HepG2 (cell line): Measurements from ENCODE around the gene CAMTA1. TPM values are rescaled to one million over a fixed set of nuclear protein-coding genes. Genes with fewer than 3 reads are reported as not detected.
A peak's percentile ranks its signal among the peaks of the same experiment; 100 is the strongest.

Source experiments
- ATAC-seq: fragments of 200-7000 bp; cut with Tn5 transposase; 3 replicates; pipeline ENCODE4 v1.9.1; 2020; ENCODE audit warnings: mild to moderate bottlenecking, moderate library complexity
- BruUV-seq: library from RNA; stranded (reverse); fragments of 400-500 nt; replicated peaks from 2 replicates; lab custom pipeline; 2021; lab: Mats Ljungman, UMichigan
- CTCF ChIA-PET: fragments of 300-600 bp; formaldehyde crosslinking; extraction: SDS; loops from one replicate; lab custom pipeline; 2021; ENCODE audit warnings: low total read pairs, inconsistent platforms, low intra/inter-chr PET ratio; lab: Yijun Ruan, JAX
- POLR2A ChIA-PET: fragments of 350-600 bp; sonication (Branson Sonifier 250); formaldehyde crosslinking; loops from one replicate; lab custom pipeline; 2020; ENCODE audit warnings: antibody characterized with exemption, inconsistent platforms; lab: Yijun Ruan, JAX
- DNase-seq: peaks from one replicate; pipeline ENCODE4 v3.0.0-alpha.2; 2015; ENCODE audit warnings: low spot score
- FAIRE-seq: peaks from 3 replicates; lab custom pipeline; 2011; peaks lifted over from hg19 to GRCh38; lab: Jason Lieb, UNC
- H2AFZ ChIP-seq: one replicate; pipeline ENCODE4 v1.6.1; 2011; ENCODE audit warnings: low read length, inconsistent platforms
- H3K27ac ChIP-seq: fragments of 300-600 bp; 3 replicates; pipeline ENCODE4 v1.8.0; 2011; ENCODE audit warnings: mixed run types, mild to moderate bottlenecking, mixed read lengths, low read length, inconsistent platforms; ENCODE audit not compliant: insufficient read depth; ENCODE audit errors: extremely low read length
- H3K27me3 ChIP-seq, 2 experiments: fragments of 200-600 bp in 1 of 2; 2 replicates in 1 of 2; 3 replicates in 1 of 2; pipeline versions ENCODE4 v1.6.0 to v1.8.0; 2011; ENCODE audit warnings: low read length in 2 of 2, mild to moderate bottlenecking in 2 of 2, moderate library complexity in 2 of 2, inconsistent platforms in 1 of 2; ENCODE audit not compliant: insufficient read depth in 2 of 2, control insufficient read depth in 1 of 2
- H3K36me3 ChIP-seq, 2 experiments: fragments of 200-600 bp in 1 of 2; replicated peaks in 1 of 2; 2 replicates in 1 of 2; 3 replicates in 1 of 2; pipeline versions ENCODE4 v1.5.1 to v1.8.0; 2011; ENCODE audit warnings: low read length in 2 of 2, inconsistent platforms in 1 of 2; ENCODE audit not compliant: insufficient read depth in 2 of 2, control insufficient read depth in 1 of 2
- H3K4me1 ChIP-seq: 2 replicates; pipeline ENCODE4 v1.5.1; 2012; ENCODE audit warnings: low read length, inconsistent platforms; ENCODE audit not compliant: insufficient read depth
- H3K4me2 ChIP-seq: 2 replicates; pipeline ENCODE4 v1.6.0; 2011; ENCODE audit warnings: low read depth, low read length, inconsistent platforms
- H3K4me3 ChIP-seq, 3 experiments: fragments of 200-600 bp in 1 of 3; sonication (generic), shearing (Covaris generic) in 1 of 3; replicated peaks in 1 of 3; 2 replicates each; pipeline ENCODE4 v1.5.1; 2011 to 2016; ENCODE audit warnings: low read length in 3 of 3, inconsistent platforms in 2 of 3, low read depth in 2 of 3, mild to moderate bottlenecking in 2 of 3, control low read depth in 1 of 3, mixed read lengths in 1 of 3; ENCODE audit not compliant: insufficient read depth in 1 of 3
- H3K79me2 ChIP-seq: one replicate; pipeline ENCODE4 v1.6.1; 2011; ENCODE audit warnings: low read length, inconsistent platforms; ENCODE audit not compliant: insufficient read depth
- H3K9ac ChIP-seq: 2 replicates; pipeline ENCODE4 v1.6.0; 2011; ENCODE audit warnings: mild to moderate bottlenecking, low read depth, low read length, inconsistent platforms; ENCODE audit not compliant: insufficient read depth
- H3K9me3 ChIP-seq: 2 replicates; pipeline ENCODE4 v1.5.1; 2012; ENCODE audit warnings: mild to moderate bottlenecking, low read length
- H4K20me1 ChIP-seq: 2 replicates; pipeline ENCODE4 v1.6.0; 2011; ENCODE audit warnings: inconsistent platforms, mild to moderate bottlenecking, low read length, moderate library complexity; ENCODE audit not compliant: insufficient read depth
- BORCS8-MEF2B ChIP-seq: sonication (generic); formaldehyde crosslinking; IDR thresholded peaks from 2 replicates; pipeline ENCODE4 v1.8.0; 2022; ENCODE audit warnings: mild to moderate bottlenecking, missing genetic modification reagents
- CEBPG ChIP-seq: IDR thresholded peaks from 2 replicates; pipeline ENCODE4 v1.6.1; 2016
- CREBL2 ChIP-seq: sonication (generic); formaldehyde crosslinking; IDR thresholded peaks from 2 replicates; pipeline ENCODE4 v1.8.1; 2023; ENCODE audit warnings: missing genetic modification reagents, mild to moderate bottlenecking, borderline replicate concordance
- FOXO1 ChIP-seq: sonication (generic); formaldehyde crosslinking; IDR thresholded peaks from 2 replicates; pipeline ENCODE4 v1.4.0; 2020; ENCODE audit warnings: missing genetic modification reagents
- HDAC2 ChIP-seq: sonication (generic); formaldehyde crosslinking; IDR thresholded peaks from 2 replicates; pipeline ENCODE4 v1.4.0; 2020; ENCODE audit warnings: missing genetic modification reagents
- HHEX ChIP-seq: IDR thresholded peaks from 2 replicates; pipeline ENCODE4 v1.6.1; 2016; ENCODE audit warnings: control low read depth
- HNF4G ChIP-seq, 2 experiments: sonication (generic) in 1 of 2; formaldehyde crosslinking in 1 of 2; IDR thresholded peaks; 2 replicates each; pipeline versions ENCODE4 v1.4.0 to v1.6.1; 2011 to 2020; ENCODE audit warnings: borderline replicate concordance in 2 of 2, low read depth in 2 of 2, mild to moderate bottlenecking in 2 of 2, low read length in 1 of 2, missing genetic modification reagents in 1 of 2, moderate library complexity in 1 of 2
- MATR3 ChIP-seq: sonication (generic); formaldehyde crosslinking; IDR thresholded peaks from 2 replicates; pipeline ENCODE4 v1.4.0; 2020; ENCODE audit warnings: missing genetic modification reagents
- PPARG ChIP-seq: conservative IDR thresholded peaks from 2 replicates; pipeline ENCODE4 v1.6.1; 2016; ENCODE audit warnings: missing biosample characterization, missing genetic modification reagents
- SNAPC2 ChIP-seq: sonication (generic); formaldehyde crosslinking; IDR thresholded peaks from 2 replicates; pipeline ENCODE4 v1.8.1; 2022; ENCODE audit warnings: mild to moderate bottlenecking, missing genetic modification reagents
- SP5 ChIP-seq: IDR thresholded peaks from 2 replicates; pipeline ENCODE4 v1.6.1; 2016; ENCODE audit warnings: low read depth, borderline replicate concordance
- TGIF2 ChIP-seq: IDR thresholded peaks from 2 replicates; pipeline ENCODE4 v1.6.1; 2016; ENCODE audit warnings: control low read depth, missing compliant biosample characterization
- ZNF609 ChIP-seq: sonication (generic); formaldehyde crosslinking; IDR thresholded peaks from 2 replicates; pipeline ENCODE4 v1.4.0; 2020; ENCODE audit warnings: mild to moderate bottlenecking, missing genetic modification reagents, borderline replicate concordance
- ZNF7 ChIP-seq: IDR thresholded peaks from 2 replicates; pipeline ENCODE4 v1.6.1; 2016; ENCODE audit warnings: missing biosample characterization, missing genetic modification reagents
- WGBS: methylation state at CpG from one replicate; pipeline ENCODE4 v1.1.6; 2017; ENCODE audit warnings: low lambda C conversion rate; 5-methylcytosine and 5-hydroxymethylcytosine counted together
- in situ Hi-C: cut with HindIII; loops from 2 replicates; pipeline ENCODE4 v1.10.0; 2017; ENCODE audit warnings: low pct_unique_long_range_greater_than_20kb; ENCODE audit not compliant: extremely low pct_ligation_motif_present
- intact Hi-C: fragments of 100-400 bp; cut with micrococcal nuclease; formaldehyde crosslinking; loops from one replicate; pipeline ENCODE4 v1.10.0; 2022; ENCODE audit not compliant: unreplicated experiment
- polyA plus RNA-seq, 8 experiments: library from polyadenylated mRNA; depleted of rRNA in 3 of 8; stranded (reverse) in 7 of 8; unstranded in 1 of 8; fragments of >200 nt; fragmentation: Illumina TruSeq in 4 of 8; extraction: Trizol in 4 of 8; gene quantifications; 2 replicates each; pipeline versions ENCODE4 v1.2.1 to v1.2.3, GENCODE V29; 2011 to 2016; ENCODE audit warnings: low read depth in 4 of 8, missing spikeins in 1 of 8, mixed read lengths in 1 of 8; ENCODE audit not compliant: insufficient read depth in 1 of 8
- total RNA-seq, 5 experiments: library from RNA; depleted of rRNA; stranded (reverse); fragments of >200 nt; fragmentation: Illumina TruSeq; extraction: Trizol; gene quantifications; 2 replicates each; pipeline ENCODE4 v1.2.3, GENCODE V29; 2016; ENCODE audit warnings: low read depth in 1 of 5
- TF ChIP-seq, protein P1 (sequence below): sonication (generic); formaldehyde crosslinking; IDR thresholded peaks from 2 replicates; pipeline ENCODE4 v1.9.0; 2022; ENCODE audit warnings: low read depth, missing genetic modification reagents
- TF ChIP-seq, protein P2 (sequence below): sonication (generic); formaldehyde crosslinking; IDR thresholded peaks from 2 replicates; pipeline ENCODE4 v1.9.0; 2021; ENCODE audit warnings: missing genetic modification reagents, mild to moderate bottlenecking, borderline replicate concordance

Gene CAMTA1
- total and polyA plus RNA-seq, 2 of the 13 experiments (the other 11 are each of a cell fraction or from before 2014, with no cell fraction given) = 25.0 to 36.4 TPM

DNA sequence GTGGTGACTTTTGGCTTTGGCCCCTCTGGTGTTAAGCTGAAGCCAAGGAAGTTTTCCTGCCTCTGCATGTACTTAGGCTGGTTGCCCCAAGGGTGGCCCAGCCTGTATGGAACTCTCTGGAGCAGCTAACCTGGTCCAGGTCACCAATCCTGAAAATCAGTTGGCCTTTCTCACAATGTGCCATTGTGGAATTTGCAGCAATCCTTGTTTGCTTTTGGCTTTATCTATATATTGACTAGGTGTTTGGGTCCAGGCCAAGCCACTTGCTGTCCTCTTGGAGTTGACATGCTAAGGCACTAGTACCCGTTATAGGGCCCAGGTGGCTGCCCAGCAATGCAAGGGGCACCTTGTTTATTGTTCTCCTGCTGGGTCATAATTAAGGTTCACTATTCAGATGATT, 124.6 kb downstream of the CAMTA1 start:
- ChIA-PET CTCF (no interaction called here), POLR2A (no interaction called here)
- peak overlapping the region; percentile 9 for H3K27ac ChIP-seq
- no peak overlapping the region for H3K9ac ChIP-seq
- BruUV-seq = no TSS peak
- H3K4me2 ChIP-seq = peak overlapping the region; percentile 30
- peaks cover 0 to 35% of the 10 kb centered on the region in 2 experiments; a peak in 3 of 5 replicates for H3K27me3 ChIP-seq
- no peaks in the 10 kb centered on the region for H3K79me2 ChIP-seq
- WGBS = no CpG with 5 or more reads among the region's 1 CpG
- no peak overlapping the region for H2AFZ ChIP-seq
- no peaks in the 10 kb centered on the region for H3K9me3 ChIP-seq
- FAIRE-seq (peak; percentile 89), DNase-seq (peak; percentile 83), ATAC-seq (peak; percentile 75)
- intact Hi-C loops (no loop called here), in situ Hi-C loops (no loop called here)
- H3K4me1 ChIP-seq = peaks cover 39% of the 10 kb centered on the region
- H3K4me3 ChIP-seq = no peak overlapping the region
- no peaks in the 10 kb centered on the region for H4K20me1 ChIP-seq
- no peaks in the 10 kb centered on the region for H3K36me3 ChIP-seq
- no peak for TF ChIP-seq TGIF2 (CRISPR knock-in tag)
- TF ChIP-seq BORCS8-MEF2B = no peak
- TF ChIP-seq HNF4G (IDR thresholded peaks at IDR 0.05; ENCODE audit: borderline replicate concordance, low read depth, low read length) = 0 out of 2 replicates have a peak, but pooled peaks have one; percentile 26
- TF ChIP-seq HNF4G (CRISPR knock-in tag; IDR thresholded peaks at IDR 0.05; ENCODE audit: borderline replicate concordance, low read depth) = no peak
- TF ChIP-seq, protein P1, sequence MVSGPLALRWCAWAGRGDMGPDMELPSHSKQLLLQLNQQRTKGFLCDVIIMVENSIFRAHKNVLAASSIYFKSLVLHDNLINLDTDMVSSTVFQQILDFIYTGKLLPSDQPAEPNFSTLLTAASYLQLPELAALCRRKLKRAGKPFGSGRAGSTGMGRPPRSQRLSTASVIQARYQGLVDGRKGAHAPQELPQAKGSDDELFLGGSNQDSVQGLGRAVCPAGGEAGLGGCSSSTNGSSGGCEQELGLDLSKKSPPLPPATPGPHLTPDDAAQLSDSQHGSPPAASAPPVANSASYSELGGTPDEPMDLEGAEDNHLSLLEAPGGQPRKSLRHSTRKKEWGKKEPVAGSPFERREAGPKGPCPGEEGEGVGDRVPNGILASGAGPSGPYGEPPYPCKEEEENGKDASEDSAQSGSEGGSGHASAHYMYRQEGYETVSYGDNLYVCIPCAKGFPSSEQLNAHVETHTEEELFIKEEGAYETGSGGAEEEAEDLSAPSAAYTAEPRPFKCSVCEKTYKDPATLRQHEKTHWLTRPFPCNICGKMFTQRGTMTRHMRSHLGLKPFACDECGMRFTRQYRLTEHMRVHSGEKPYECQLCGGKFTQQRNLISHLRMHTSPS (CRISPR knock-in tag) = no peak
- TF ChIP-seq, protein P2, sequence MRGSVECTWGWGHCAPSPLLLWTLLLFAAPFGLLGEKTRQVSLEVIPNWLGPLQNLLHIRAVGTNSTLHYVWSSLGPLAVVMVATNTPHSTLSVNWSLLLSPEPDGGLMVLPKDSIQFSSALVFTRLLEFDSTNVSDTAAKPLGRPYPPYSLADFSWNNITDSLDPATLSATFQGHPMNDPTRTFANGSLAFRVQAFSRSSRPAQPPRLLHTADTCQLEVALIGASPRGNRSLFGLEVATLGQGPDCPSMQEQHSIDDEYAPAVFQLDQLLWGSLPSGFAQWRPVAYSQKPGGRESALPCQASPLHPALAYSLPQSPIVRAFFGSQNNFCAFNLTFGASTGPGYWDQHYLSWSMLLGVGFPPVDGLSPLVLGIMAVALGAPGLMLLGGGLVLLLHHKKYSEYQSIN (CRISPR knock-in tag) = no peak
- TF ChIP-seq SP5 (CRISPR knock-in tag) = no peak
- peak; percentile 71 for TF ChIP-seq HHEX (CRISPR knock-in tag)
- peak; percentile 78; the same call in 1 of the 2 replicates for TF ChIP-seq HDAC2 (CRISPR knock-in tag)
- TF ChIP-seq CEBPG (CRISPR knock-in tag) = peak; percentile 61
- no peak for TF ChIP-seq SNAPC2
- TF ChIP-seq MATR3 = no peak
- TF ChIP-seq CREBL2 (CRISPR knock-in tag) = no peak
- TF ChIP-seq PPARG (CRISPR knock-in tag) = peak; percentile 31; the same call in 1 of the 2 replicates
- TF ChIP-seq ZNF609 (CRISPR knock-in tag) = peak; percentile 55; the same call in 1 of the 2 replicates
- TF ChIP-seq FOXO1 (CRISPR knock-in tag) = peak; percentile 42; the same call in 1 of the 2 replicates
- peak; percentile 61; the same call in 1 of the 2 replicates for TF ChIP-seq ZNF7 (CRISPR knock-in tag)
